ENCODE data around the gene ARHGAP11A.

Gene ARHGAP11A

DNA sequence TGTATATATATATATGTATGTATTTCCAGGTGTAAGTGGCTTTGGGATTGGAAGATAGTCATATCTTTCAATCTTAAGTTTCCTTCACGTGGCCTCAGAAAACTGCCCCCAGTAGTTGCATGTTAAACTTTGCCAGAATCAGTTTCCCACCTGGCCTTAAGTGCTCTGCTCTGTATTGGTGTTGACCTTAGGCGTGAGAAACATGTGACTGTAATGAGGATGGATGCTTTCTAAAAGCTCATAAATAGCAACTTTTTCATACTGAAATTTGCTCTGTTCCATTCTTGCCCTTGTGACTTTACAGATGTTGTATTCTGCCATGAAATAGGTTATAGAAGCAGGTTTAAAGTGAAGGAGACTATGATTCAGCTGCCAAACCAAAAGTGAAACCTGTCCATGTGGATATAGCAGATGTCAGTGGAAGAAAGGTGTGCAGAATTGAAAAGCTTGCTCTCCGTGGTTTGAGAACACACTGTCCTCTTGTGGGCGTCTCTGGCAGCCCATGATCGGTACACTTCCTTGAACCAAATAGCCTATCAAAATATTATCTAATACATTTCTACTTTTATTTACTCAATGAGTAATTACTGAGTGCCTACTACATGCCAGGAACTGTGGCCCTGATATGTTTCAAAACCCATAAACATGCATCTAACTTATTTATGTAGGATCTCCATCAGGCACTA, 42.0 kb downstream of the ARHGAP11A start:
- no peak for DNase-seq (ENCODE audit: low read depth)

DNA sequence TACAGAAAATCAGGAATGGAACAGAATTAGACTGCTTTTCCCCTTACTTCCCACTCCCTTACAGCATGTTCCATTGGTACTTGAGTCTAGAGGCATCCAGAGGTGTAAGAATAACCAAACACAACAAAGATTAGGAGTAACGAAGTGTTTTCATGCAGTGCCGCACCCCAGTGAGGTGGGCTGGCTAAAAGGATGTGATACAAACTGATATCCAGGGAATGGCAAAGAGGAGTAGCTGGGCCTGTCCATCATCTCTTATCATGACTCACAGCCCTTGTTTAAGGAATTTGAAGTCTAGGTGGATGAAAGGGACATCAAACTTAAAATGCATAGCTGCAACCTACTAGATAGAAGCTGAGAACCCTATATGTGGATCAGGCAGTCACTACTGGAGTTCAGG, 42.6 kb downstream of the ARHGAP11A start:
- no peak for DNase-seq (ENCODE audit: low read depth)

- no peak for DNase-seq (ENCODE audit: low read depth)
Measured at GRCh38 chr15:32659340-32660155, 44.2 kb downstream of the ARHGAP11A start.

GRCh38 chr15:32663671-32664070, 48.4 kb downstream of the ARHGAP11A start:
- no peak for DNase-seq (ENCODE audit: low read depth)

- no peak for DNase-seq (ENCODE audit: low read depth)
Measured at GRCh38 chr15:32664796-32665195, 49.5 kb downstream of the ARHGAP11A start.

GRCh38 chr15:32667321-32667720, 52.0 kb downstream of the ARHGAP11A start:
- DNase-seq (ENCODE audit: low read depth), result no peak

DNA sequence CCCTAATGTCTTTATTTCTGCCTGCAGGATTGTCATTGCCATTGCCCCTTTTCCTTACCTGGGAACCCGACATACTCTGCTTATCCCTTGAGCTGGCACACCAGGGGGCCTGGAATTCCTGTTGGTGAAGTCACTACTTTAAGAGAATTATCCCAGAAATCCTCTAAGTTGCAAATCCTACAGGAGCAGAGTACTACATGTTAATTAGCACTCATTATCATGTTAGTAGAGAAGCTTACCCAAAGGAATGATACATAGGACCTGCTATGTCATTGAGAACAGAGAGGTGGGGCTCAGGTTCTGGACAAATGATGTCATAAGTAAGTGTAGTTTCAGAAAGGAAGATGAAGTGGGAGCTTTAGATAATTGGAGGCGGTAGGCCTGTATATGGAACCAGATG, 53.6 kb downstream of the ARHGAP11A start:
- DNase-seq (ENCODE audit: low read depth), result no peak

DNA sequence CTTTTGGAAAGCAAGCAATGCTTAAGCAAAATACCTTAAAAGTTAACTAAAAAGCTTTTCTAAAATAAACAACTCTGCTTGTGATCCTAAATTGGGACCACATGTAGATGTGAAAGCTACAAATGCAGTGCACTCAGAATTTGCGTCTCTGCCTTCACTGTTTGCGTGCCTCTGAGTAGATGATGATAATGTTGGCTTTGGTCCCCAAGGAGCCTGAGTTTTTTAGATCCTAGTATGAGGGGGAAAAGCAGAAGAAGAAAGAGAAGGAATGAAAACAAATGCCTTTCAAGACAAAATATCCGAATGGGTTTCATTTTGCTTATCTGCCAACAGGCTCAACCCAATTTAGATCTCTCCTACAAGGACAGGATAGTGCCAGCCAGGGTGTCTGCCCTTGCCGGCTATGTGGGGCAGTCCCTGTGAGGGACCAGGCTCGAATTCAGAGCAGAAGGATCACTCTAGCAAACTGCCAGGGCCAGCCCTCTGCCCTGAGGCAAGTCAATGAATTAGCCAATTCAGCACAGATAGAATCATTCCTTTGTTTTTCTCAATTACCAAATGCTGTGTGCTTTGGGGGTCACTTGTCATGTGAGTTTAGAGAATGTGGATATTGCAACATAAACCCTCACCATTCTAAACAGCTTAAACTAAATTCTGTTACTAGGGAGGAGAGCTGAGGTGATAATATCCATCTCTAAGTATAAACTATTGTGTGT, 54.8 kb downstream of the ARHGAP11A start:
- DNase-seq (ENCODE audit: low read depth), result no peak

- no peak for DNase-seq (ENCODE audit: low read depth)
Measured at GRCh38 chr15:32670623-32671022, 55.3 kb downstream of the ARHGAP11A start.

DNA sequence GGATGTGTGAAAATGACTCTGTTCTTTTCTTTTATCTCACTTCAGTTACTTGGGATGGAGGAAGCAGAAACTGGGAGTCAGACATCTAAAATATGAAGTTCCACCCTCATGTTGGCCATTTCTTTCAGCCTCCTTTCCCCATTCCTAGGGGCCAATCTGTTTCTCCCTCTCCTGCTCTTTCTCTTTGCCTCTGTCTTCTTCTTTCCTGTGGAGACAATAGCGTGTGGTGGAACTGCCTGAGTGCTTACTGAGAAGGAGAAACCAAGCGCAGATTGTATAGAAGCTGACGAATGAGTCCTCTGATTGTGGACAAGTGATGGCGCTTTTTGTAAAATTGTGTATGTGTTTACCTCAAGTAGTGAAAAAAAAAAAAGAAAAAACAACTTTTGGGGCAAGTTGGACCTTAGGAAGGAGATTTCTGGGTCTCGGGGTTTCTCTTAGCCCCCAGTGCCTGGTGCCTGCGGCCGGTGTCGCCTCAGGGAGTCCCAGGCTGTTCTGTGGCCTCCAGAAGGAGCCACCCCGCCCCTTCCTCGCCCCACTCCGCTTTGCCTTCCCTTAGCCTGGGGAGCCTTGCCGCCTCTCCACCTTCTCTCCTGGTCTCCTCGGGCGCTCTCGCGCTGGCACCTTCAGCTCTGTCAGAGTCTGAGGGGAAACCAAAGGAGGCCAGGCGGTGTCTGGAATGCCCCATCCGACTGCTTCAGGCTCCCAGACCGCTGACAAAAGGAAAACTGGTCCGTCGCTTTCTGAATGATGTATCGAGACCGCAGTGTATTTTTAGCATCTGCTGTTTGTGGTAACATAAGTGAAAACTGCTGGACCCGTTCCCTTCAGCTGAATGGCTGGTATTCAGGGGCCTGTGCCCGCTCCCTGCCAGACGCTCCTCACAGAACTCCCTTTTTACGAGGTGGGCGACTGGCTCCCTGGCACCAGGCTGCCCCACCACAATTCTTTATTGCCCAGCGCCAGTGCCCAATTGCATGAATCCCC, 56.3 kb downstream of the ARHGAP11A start:
- DNase-seq (ENCODE audit: low read depth), result no peak

DNA sequence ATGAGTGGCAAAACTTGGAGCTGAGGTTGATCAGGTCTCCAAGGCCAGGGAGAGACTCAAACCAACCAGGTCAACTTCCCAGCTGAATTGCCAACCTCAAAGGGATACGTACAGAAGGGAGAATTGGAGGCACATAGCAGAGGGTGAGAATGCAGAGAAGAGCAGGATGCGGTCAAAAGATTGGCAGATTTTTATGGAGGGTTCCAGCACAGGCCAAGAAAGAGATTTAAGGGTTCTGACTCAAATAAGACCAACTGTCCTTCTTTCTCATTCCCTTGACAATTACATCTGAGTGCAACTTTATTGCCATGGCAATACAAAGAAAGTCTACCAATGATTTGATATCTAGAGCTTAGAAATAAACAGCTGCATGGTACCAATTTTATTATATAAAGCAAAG, 59.4 kb downstream of the ARHGAP11A start:
- no peak for DNase-seq (ENCODE audit: low read depth)

- no peak for DNase-seq (ENCODE audit: low read depth)
Measured at GRCh38 chr15:32675466-32675865, 60.2 kb downstream of the ARHGAP11A start.

- DNase-seq (ENCODE audit: low read depth), result no peak
Measured at GRCh38 chr15:32676169-32676568, 60.9 kb downstream of the ARHGAP11A start.

DNA sequence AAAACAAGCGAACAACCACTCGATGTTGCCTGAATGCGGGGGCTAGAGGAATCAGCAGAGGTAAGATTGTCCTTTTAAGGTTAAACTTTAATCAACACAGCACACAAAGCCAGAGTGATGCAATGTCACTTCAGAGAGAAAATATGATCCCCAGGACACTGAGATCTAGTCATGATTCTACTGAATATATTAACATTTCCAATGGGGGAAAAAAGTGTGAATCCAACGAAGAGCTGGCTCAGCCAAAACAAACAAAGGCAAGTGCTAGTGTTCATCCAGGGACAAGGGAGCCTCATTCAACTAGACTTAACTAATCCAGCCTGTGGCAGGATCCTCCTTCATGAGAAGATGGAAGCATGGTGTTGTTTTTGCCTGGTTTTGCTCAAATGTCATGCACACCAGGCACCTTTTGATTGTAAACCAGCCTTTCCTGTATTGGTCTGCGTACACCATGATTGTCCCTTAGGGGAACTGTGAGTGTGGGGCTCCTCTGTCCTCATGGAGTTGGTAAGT, 62.0 kb downstream of the ARHGAP11A start:
- no peak for DNase-seq (ENCODE audit: low read depth)

GRCh38 chr15:32679298-32679690, 64.0 kb downstream of the ARHGAP11A start:
- no peak for DNase-seq (ENCODE audit: low read depth)

DNA sequence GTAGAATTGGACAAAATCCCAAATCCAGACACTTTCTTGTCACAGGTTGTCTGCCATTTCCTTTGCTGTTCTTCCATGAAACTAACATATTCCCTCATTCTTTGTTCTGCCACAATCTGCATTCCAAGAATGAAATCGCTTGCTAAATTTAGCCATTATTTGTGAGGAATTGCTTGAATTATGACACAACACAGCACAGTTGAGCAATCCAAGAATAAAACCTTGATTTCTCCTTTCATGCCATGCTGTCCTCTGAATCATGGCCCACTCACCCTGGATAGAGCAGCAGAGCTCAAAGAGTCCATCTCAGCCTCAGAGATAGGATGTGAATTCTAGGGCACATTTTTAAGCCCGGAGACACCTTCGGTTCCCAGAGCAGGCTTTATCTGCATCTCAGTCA, 67.3 kb downstream of the ARHGAP11A start:
- no peak for DNase-seq (ENCODE audit: low read depth)

DNA sequence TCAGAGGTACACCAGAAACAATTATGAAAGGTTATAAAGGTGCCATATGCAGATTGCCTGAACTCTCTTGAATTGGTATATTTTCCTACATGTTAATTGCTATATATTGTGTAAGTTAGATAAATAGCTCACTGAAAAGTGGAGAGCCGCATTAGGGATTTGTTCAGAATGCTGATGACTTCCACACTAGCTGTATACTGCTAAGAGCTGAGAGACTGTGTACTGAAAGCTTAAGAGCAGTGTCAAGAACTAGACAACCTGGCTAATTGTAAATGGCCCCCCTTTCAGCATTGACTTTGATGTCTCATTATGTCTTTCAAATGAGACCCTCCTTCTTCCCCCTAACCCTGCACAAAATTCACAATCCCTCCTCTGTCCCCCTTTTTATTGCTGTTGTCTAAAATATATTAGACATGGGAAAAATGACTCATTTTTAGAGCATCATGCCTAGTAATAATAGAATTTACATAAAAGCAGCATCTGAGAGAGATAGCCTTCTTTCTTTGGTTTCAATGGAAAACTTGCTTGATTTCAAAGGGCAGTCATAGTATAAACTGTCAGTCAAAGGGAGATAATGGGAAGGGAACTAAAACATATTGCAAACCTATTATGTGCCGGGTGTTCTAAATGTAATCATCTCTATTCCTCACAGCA, 67.8 kb downstream of the ARHGAP11A start:
- DNase-seq (ENCODE audit: low read depth), result no peak

- no peak for DNase-seq (ENCODE audit: low read depth)
Measured at GRCh38 chr15:32683906-32684584, 68.7 kb downstream of the ARHGAP11A start.

DNA sequence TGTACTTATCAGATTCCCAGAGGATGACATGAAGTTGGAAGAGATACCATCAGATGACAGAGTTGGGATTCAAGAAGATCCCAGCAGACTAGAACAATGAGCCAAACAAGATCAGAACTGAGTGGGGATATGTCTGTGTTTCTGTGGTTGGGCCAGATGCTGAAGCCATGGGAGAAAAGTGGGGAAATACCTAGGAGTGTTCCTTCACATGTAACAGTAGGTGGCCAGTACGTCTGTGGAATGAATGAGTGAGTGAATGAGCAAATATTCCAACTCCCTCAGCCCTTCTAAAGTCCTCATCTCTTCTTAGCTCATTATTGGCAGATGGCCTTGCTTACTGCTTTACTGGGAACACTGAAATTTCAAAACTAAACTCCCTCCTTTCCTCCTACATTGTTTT, 70.3 kb downstream of the ARHGAP11A start:
- DNase-seq (ENCODE audit: low read depth), result no peak

- DNase-seq (ENCODE audit: low read depth), result no peak
Measured at GRCh38 chr15:32687556-32687955, 72.3 kb downstream of the ARHGAP11A start.

Measured in activated T-cell treated with anti-CD3 and anti-CD28 coated beads for 48 hours (primary cell).